Activated CD4-positive, alpha-beta T cell treated with anti-CD3 and anti-CD28 coated beads for 4 hours (primary cell): ENCODE data around the gene CARHSP1.
"Not testable (repeated sequence)": the region's sequence is repeated elsewhere in the genome, so short reads cannot be mapped to it uniquely, and the experiment has no call there.

ENCODE experiments used
- DNase-seq, 2 donors: peaks; one replicate each; pipeline ENCODE4 v3.0.0-alpha.2; 2020

CARHSP1 gene

GRCh38 chr16:8892101-8892575 lies 23.3 kb upstream of the CARHSP1 start:
- no peak for DNase-seq

DNA sequence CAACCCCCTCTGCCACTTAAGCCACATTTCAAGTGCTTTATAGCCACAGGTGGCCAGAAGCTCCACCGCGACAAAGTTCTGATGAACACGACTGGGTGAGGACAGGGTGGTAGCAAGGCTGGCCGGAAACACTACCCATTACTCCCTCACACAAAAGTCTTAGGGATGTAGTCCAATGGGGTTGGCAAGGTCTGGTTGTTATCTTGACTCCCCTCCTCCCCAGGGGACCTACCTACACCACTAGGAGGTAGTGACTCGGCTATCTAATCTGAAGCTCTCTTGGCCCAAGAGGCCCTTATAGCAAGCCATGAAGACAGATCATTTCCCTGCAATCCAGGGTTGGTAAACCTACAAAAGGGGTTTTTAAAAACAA lies 21.7 kb upstream of the CARHSP1 start:
- DNase-seq: no peak

DNA sequence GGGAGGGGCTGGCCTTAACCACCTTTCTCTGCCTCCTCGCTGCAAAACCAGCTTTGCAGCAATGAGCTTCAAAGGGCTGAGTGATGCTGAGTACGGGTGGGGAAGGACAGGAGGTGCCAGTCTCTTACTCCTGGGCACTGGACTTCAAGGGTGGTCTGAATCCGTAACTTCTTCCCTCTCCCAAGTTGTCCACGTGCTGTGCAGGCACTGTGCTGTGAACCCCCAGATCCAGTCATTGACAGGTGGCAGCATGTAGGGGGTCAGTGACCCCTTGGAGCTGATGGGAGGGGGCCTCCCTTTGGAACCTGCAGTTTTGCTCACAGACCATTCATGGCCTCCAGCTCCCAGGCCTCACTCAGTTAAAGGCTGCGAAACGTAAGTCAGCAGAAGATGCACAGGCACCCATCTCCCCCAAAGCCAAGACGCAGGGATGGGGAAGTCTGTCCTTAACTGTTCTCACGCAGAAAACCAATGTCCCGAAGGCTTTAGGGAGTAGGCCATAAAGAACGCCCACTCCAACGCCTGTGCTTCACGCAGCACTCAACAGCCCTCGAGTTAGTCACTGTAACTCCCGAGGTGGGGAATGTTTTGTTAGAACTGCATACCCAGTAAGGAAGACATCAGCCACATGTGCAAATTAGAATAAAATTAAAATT lies 21.2 kb upstream of the CARHSP1 start:
- no peak for DNase-seq

- DNase-seq: no peak
These were observed 20.4 kb upstream of the CARHSP1 start for GRCh38 chr16:8888951-8889892.

- DNase-seq: no peak
These were observed 19.2 kb upstream of the CARHSP1 start for GRCh38 chr16:8887952-8888560.

DNA sequence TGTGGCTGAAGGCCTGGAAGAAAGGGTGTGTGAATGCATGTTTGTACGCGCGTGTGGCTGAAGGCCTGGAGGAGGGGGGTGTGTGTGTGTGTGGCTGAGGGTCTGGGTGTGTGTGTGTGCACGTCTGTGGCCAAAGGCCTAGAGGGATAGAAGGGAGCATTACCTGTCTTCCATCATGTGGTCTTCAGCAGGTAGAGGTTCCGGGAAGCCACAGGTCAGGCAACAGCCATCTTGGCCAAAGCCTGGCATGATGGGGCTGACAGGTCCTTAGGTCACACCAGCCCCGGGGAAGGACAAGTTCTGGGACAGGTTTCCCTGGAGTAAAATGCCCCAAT lies 18.6 kb upstream of the CARHSP1 start:
- DNase-seq: no peak

DNA sequence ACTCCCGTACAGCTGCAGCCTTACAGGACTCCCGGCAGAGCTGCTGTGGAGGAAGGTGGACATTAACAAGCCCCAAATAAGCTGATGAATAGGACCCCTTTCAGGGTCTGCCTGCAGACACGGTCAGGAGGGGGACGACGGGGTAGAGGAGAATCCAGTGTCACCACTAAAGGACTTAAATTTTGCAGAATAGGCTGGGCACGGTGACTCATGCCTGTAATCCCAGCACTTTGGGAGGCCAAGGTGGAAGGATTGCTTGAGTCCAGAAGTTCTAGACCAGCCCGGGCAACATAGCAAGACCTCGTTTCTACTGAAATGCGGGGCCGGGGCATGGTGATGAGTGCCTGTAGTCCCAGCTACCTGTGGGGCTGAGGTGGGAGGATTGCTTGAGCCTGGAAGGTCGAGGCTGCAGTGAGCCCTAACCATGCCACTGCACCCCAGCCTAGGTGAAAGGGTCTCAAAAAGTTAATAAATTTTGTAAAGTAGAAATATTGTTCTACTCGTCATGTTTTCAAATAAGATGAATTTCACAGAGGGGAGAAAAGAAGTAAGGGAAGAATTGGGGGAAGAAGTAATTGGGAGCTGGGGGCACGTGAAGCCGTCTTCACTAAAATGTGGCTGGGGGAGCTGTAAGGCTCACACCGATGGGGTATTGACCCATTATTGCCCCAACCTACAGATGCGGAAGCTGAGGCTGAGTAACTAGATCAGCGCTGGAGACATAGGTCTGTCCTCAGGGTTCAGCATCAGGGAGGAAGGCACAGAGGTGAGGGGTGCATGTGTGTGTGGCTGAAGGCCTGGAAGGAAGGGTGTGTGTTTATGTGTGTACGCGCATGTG lies 18.0 kb upstream of the CARHSP1 start:
- DNase-seq: no peak

- no peak for DNase-seq
These were observed 17.1 kb upstream of the CARHSP1 start for GRCh38 chr16:8885674-8886592.

DNA sequence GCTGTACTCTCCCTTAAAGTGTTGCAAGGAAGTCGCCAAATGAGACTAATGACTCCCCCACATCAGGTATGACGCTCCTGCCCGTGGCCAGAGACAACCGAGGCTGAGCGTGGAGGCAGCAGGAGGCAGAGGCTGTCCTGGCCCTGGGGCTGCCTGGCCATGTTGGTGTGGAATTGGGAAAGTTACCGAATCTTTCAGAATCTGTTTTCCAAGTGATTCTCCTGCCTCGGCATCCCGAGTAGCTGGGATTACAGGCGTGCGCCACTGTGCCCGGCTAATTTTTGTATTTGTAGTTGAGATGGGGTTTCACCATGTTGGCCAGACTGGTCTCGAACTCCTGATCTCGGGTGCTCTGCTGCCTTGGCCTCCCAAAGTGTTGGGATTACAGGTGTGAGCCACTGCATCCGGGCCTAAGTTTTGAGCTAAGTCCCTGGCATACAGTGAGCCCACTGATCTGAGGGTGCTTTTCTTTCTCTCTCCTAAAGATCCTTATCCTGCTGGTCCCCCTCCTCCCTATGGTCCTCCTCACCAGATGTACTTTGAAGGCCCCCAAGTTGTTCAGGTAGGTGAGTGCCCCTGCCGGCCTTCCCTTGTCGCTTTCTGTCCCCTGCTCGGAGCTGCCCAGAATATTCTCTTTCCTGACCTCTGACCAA lies 14.0 kb upstream of the CARHSP1 start:
- DNase-seq: no peak

- DNase-seq: no peak
These were observed 13.3 kb upstream of the CARHSP1 start, which contains the start of gene LITAFD for GRCh38 chr16:8882041-8882617. LITAFD (plus strand) TSS chr16:8882351; CDS start chr16:8884356, 2,005 bp downstream.

DNA sequence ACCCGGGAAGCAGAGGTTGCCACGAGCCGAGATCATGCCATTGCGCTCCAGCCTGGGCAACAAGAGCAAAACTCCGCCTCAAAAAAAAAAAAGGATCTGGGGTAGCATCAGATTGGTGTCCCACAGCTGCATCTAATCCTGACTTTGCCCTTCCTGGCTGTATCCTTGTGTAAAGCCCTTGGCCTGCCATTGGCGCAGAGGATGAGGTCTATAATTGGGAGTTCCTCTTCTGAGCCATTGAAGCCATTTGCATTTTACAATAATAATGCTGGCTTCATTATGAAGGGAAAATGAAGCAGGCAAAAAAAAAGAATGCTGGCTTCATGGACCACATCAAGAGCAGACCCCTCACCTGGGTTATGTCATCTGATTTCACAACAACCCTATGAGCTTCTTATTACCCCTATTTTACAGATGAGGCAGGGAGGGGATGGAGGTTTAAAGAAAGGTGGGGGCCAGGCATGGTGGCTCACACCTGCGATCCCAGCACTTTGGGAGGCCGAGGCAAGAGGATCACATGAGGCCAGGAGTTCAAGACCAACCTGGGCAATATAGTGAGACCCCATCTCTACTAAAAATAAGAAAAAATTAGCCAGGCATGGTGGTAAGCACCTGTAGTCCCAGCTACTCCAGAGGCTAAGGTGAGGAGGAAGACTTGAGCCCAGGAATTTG lies 12.2 kb upstream of the CARHSP1 start:
- DNase-seq: no peak

DNA sequence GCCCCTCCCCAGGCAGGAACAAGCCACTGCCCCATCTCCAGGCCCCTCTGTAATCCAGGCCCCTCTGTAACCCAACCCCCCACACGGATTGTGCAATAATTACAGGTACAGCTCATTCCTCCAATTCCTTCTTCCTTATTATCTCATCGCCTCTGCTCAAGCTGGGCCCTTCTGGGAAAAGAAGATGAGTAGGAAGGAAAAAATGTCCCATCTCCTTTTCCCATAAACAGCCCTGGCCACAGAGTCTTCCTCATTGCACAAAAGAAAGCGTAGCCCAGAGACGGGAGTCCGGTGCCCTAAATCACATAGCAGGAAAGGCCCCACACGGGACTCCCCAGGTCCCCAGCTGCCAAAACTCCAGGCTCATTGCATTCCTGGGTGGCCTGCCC lies 9.7 kb upstream of the CARHSP1 start:
- DNase-seq: no peak

- DNase-seq: no peak
These were observed 9.2 kb upstream of the CARHSP1 start for GRCh38 chr16:8877894-8878522.

- DNase-seq: not testable (repeated sequence)
These were observed 6.5 kb upstream of the CARHSP1 start for GRCh38 chr16:8875317-8875716.

GRCh38 chr16:8874388-8874787 lies 5.6 kb upstream of the CARHSP1 start:
- no peak for DNase-seq

GRCh38 chr16:8873866-8874195 lies 5.0 kb upstream of the CARHSP1 start:
- DNase-seq: not testable (repeated sequence)

GRCh38 chr16:8872967-8873865 lies 4.4 kb upstream of the CARHSP1 start:
- DNase-seq: no peak

DNA sequence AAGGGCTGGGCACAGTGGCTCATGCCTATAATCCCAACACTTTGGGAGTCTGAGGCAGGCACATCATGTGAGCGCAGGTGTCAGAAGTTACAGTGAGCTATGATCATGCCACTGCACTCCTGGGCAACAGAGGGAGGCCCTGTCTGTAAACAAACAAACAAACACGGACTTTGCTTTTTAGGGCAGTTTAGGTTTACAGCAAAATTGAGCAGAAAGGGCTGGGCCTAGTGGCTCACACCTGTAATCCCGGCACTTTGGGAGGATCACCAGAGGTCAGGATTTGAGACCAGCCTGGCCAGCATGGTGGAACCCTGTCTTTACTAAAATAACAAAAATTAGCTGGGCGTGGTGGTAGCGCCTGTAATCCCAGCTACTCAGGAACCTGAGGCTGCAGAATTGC lies 3.3 kb upstream of the CARHSP1 start:
- no peak for DNase-seq

DNA sequence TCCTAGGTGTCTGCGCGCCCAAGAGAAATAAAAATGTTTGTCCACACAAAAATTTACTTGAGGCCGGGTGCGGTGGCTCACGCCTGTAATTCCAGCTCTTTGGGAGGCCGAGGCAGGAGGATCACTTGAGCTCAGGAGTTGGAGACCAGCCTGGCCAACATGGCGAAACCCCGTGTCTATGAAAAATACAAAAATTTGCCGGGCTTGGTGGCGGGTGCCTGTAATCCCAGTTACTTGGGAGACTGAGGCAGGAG lies 1.1 kb upstream of the CARHSP1 start:
- DNase-seq: not testable (repeated sequence)
